IPS DF 19.7 (cell line): ENCODE measurements around the gene ZNF12.
"Not testable (repeated sequence)": the region's sequence is repeated elsewhere in the genome, so short reads cannot be mapped to it uniquely, and the experiment has no call there.

Experiments
- DNase-seq: peaks from one replicate; pipeline ENCODE4 v3.0.0-alpha.2; 2013; ENCODE audit warnings: low read depth, low spot score

ZNF12 gene

DNA sequence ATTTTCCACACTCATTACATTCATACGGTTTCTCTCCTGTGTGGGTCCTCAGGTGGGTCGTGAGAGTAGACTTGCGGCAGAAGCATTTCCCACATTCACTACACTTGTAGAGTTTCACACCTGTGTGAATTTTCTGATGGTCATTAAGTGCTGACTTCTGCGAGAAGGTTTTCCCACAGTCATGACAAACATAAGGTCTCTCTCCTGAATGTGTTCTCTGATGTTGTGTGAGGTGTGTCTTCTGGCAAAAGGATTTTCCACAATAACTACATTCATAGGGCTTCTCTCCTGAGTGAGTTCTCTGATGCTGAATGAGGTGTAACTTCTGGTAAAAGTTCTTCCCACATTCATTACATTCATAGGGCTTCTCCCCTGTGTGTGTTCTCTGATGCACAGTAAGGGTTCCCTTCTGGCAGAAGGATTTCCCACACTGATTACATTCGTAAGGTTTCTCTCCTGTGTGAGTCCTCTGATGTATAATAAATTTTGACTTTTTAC lies 15.1 kb downstream of the ZNF12 start:
- no peak for DNase-seq

DNA sequence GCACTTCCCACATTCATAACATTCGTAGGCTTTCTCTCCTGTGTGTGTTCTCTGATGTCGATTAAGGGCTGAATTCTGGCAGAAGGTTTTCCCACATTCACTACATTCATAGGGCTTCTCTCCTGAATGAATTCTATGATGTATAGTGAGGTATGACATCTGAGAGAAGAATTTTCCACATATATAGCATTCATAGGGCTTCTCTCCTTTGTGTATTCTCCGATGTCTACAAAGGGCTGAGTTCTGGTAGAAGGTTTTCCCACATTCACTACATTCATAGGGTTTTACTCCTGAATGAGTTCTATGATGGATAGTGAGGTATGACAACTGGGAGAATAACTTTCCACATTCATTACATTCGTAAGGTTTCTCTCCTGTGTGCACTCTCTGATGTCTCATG lies 15.6 kb downstream of the ZNF12 start:
- no peak for DNase-seq

DNA sequence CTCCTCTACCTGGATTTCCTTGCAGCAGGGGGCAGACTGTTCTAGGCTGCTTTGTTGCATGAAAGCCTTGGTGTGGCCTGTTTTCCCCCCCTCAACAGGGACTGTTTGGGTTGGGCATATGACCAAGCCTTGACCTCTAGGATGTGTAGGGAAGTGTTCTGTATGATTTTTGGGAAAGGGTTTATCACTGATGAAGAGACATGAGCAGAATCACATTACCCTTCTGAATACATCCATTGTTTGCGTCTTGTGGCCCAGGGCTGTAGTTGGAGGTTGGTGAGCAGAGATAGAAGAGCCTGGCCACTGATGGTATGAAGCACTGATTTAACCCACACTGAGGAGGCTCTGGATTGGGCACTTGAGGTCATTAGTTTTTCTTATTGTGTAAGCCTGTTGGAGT lies 26.6 kb downstream of the ZNF12 start:
- DNase-seq, result no peak

DNA sequence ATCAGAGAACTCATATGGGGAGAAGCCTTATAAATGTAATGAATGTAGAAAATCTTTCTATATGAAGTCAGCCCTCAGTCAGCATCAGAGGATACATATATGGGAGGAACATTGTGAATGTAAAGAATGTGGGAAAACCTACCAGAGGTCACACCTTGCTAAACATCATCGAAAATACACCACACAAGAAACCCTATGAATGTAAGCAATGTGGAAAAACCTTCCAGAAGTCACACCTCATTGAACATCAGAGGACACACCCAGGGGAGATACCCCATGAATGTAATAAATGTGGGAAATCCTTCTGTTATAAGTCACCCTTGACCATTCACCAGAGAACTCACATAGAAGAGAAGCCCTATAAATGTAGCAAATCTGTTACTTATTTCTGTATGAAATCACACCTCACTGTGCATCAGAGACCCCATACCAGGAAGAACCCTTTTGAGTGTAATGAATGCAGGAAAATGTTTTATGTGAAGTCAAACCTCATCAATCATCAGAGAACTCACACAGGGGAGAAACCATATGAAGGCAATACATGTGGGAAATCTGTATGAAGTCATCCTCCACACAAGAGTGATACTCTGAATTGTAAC lies 30.8 kb downstream of the ZNF12 start:
- DNase-seq, result no peak

DNA sequence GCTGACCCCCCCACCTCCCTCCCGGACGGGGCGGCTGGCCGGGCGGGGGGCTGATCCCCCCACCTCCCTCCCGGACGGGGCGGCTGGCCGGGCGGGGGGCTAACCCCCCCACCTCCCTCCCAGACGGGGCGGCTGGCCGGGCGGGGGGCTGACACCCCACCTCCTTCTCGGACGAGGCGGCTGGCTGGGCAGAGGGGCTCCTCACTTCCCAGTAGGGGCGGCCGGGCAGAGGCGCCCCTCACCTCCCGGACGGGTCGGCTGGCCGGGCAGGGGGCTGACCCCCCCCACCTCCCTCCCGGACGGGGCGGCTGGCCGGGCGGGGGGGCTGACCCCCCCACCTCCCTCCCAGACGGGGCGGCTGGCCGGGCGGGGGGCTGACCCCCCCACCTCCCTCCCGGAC lies 35.9 kb downstream of the ZNF12 start:
- not testable (repeated sequence) for DNase-seq

DNA sequence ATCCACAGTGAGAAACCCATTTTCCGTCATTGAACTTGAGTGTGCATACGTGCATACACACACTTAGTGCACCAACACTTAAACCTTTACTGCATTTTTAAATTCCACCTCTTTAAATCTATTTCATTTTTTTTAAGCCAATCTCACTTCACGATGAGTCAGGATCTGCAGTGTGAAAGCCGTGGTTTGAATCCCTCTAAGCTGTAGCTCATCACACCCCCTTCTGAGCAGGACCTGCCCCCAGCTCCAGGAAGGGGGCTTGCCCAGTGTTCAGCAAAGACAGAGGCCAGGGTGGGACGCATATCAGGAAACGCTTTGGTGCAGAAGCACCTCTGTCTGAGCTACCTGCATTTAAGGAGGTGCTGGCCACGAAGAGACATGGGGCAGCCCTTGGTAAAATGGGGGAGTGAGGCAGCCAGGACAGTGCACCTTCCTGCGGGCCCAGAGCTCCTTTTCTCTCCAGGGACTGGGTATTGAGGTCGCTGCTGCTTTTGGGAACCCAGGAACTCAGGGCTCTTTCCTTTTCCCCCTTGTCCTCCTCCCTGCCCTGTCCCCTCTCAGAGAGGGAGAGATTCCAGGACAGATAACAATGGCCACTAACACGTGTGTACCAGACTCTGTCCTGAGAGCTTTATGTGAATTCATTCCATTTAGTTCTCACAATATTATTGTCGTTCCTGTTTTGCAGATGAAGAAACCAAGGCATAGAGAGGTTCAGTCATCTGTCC lies 48.0 kb downstream of the ZNF12 start:
- DNase-seq, result no peak

DNA sequence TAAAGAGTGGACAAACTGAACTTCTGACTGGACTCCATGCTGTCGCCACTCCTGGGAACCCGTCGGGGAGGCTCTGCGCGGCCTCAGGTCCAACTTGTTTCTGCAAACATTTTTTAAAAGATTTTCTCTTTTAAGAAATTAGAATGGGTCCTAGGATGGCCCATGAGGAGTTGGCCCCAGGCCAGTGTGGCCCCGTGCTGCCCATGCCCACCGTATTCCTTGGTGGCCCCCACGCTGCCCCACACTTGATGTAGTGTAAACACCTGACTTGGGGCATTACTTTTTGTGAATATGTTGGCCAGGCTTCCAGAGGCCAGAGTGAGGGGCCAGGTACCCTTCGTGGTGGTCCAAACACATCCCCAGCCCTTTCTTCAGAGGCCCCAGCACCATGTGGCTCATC lies 50.3 kb downstream of the ZNF12 start:
- DNase-seq, result no peak

DNA sequence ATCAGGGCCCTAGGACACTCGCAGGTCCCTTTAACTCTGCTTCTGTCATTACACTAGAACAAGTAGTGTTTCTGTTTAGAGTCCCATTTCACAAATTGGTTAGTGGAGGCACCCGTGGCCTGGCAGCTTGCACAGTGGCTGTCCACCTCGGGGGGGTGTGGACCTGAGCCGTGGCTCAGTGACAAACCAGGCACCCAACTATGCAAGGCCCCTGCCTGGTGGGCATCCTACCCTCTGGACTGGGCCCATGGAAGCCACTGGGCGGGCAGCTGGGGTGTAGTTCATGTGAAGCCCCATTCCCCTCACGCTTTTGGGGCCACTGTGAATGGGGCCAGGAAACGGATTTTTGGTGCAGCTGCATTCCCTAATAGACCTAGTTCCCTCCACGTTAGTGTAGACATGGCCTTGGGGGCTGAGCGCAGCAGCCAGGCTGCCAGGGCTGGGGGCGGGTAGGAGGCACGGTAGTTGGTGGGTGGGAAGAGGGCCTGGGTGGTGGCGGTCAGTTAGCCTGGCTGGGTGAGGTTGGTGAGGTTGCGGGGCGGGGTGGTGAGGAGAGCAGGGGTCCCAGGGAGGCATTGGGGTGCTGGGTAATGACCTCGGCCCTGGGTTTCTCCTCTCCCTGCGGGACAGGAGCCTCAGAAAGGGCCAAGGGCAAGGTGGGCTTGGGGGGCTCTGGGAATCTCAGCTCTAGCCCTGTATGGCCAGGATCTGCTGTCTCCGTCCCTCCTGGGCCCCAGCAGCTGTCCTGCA lies 50.9 kb downstream of the ZNF12 start:
- DNase-seq, result no peak

DNA sequence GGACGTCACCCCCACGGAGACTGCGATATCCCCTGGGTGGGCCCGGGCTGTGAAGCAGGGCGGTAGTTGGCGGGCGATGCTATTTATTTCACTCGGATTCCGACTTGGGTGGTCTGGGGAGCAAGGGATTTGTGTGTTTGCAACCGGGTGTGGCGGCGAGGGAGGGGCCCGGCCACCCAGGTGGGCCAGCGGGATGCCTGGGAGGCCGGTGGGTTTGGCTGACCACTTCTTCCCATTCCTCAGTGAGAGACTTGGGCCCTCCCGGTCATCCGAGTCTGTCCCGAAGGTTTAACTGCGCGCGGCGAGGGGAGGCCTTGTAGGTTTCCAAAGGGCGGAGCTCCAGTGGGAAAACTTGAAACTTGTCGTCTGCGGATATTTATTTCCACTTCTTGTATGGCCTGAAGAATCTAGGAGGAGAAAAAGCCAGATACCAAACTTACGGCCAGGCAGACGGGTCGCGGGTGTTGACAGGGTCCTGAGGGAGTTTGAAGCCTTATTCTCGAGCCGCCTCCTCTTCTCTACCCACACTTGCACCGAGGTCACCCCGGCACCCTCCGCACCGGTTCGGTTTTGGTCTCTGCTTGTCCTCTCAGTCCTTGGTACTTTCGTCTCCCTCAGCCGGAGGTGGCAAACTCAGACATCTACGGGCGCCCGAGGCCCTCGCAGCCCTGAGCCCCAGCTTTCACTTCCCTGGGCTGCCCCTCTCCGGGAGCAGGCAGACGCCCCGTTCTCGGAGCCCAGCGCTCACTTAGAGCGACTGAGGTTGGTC lies 51.7 kb downstream of the ZNF12 start:
- DNase-seq, result no peak

DNA sequence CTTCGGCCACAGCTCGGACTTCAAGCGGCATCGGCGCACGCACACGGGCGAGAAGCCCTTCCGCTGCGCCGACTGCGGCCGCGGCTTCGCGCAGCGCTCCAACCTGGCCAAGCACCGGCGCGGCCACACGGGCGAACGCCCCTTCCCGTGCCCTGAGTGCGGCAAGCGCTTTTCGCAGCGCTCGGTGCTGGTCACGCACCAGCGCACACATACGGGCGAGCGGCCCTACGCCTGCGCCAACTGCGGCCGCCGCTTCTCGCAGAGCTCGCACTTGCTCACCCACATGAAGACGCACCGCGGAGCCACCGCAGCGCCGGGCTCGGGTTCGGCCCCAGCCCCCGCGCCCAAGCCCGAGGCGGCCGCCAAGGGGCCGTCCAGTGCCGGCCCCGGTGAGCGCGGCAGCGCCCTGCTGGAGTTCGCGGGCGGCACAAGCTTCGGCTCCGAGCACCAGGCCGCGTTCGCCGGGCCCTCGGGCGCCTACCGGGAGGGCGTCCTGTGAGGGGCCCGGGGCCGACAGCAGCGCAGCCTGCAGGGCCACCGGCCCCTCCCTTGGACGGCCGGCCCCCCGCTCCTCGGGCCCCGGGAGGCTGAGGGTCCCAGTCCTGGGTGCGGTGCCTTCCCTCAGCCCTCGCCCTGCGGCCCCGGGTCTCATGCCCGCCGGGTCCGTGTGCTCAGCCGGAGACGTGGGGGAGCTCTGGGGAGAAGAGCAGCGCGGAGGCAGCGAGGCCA lies 52.5 kb downstream of the ZNF12 start:
- DNase-seq, result no peak

DNA sequence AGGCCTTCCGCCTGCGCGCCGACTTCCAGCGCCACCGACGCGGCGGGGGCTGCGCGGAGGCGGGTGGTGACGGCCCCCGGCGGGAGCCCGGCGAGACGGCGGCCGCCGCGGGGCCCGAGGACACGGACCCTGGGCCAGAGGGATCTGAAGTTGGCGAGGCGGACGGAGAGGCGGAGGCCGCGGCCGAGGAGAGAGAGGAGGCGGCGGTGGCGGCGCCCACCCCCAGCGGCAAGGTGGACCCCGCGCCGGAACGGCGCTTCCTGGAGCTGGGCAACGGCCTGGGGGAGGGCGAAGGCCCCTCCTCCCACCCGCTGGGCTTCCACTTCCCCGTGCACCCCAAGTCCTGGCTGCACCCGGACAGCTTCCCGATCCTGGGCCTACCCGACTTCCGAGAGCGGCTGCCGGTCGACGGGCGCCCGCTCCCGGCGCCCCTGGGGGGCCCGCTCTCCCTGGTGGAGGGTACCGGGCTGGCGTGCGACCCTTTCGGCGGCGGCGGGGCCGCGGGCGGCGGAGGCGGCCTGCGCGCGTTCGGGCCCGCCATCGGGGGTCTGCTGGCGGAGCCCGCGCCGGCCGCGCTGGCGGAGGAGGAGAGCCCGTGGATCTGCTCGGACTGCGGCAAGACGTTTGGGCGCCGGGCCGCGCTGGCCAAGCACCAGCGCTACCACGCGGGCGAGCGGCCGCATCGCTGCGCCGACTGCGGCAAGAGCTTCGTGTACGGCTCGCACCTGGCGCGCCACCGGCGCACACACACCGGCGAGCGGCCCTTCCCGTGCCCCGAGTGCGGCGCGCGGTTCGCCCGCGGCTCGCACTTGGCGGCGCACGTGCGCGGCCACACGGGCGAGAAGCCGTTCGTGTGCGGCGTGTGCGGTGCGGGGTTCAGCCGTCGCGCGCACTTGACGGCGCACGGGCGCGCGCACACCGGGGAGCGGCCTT lies 53.4 kb downstream of the ZNF12 start:
- DNase-seq, result no peak

DNA sequence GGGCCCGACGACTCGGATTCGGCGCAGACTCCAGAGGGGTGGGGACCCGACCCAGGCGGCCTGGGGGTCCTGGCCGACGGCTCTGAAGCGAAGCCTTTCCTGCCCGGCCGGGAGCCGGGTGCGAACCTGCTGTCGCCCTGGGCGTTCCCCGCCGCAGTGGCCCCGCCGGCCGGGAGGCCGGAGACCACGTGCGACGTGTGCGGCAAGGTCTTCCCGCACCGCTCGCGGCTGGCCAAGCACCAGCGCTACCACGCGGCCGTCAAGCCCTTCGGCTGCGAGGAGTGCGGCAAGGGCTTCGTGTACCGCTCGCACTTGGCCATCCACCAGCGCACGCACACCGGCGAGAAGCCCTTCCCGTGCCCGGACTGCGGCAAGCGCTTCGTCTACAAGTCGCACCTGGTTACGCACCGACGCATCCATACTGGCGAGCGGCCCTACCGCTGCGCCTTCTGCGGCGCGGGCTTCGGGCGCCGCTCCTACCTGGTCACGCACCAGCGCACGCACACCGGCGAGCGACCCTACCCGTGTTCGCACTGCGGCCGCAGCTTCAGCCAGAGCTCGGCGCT lies 54.2 kb downstream of the ZNF12 start:
- no peak for DNase-seq

DNA sequence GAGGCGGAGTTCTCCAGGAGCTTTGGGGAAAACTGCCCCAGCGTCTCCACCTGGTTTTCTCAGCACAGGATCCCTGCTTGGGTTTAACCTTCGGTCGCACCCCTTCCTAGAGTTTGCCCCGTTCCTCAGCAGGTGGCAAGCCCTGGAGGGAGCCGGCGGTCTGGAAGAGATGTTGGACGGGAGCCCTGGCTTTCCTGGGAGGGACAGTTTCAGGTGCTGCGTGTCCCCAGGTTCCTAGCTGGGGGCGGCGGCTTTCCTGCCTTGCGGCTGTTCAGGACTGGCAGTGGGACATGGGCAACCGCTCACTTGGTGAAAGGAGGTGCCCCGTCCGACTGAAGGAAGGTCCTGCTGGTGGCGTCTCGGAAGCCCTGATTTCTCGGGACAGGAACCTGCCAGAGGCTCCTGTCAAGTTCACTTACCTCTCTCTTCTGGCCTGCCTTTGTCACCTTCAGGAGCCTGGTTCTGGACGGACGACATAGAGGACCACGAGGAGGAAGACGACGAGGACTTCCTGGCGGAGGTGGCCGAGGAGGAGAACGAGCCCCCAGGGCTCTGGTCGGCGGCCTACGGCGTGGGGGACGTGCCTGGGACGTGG lies 54.8 kb downstream of the ZNF12 start:
- DNase-seq, result no peak

DNA sequence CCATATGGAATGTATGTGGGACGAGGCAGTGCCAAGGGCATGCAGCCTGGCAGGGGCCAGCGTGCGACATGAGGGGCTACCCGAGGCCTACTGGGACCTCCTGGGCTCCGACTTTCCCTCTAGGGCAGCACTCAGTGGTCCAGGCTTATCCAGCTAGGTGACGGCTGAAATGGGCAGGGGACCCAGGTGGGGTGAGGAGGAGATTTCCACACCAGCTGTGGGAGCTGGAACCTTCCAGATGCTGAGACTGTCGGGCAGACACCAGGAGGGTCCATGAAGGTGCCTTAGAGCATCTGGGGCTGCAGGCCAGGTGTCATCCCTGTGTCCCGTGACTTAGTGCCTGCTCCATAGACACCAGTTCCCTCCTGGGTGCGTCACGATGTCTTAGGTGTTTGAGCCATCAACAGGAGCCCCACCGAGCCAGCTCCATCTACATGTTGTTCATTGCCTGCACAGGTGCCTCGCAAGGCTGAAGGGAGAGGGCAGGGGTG lies 56.2 kb downstream of the ZNF12 start:
- DNase-seq, result no peak

DNA sequence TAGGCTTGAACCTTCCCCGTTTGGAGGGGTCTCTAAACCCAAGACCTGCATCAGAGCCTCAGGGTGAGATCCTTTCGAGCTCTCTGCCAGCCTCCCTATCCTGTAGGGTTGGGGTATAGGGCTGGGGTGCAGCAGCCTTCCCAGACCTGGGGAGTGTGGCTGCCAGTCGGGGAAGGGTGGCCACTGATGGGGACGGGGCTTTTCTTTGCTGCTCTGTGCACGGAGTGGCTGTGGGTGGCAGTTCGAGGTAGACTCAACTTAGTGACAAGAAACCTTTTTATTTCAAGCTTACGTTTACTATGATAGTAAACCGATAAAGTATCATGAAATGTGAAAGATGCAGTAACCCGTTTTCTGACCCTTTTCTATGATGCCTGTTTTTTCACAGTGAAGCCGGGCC lies 56.7 kb downstream of the ZNF12 start:
- no peak for DNase-seq

DNA sequence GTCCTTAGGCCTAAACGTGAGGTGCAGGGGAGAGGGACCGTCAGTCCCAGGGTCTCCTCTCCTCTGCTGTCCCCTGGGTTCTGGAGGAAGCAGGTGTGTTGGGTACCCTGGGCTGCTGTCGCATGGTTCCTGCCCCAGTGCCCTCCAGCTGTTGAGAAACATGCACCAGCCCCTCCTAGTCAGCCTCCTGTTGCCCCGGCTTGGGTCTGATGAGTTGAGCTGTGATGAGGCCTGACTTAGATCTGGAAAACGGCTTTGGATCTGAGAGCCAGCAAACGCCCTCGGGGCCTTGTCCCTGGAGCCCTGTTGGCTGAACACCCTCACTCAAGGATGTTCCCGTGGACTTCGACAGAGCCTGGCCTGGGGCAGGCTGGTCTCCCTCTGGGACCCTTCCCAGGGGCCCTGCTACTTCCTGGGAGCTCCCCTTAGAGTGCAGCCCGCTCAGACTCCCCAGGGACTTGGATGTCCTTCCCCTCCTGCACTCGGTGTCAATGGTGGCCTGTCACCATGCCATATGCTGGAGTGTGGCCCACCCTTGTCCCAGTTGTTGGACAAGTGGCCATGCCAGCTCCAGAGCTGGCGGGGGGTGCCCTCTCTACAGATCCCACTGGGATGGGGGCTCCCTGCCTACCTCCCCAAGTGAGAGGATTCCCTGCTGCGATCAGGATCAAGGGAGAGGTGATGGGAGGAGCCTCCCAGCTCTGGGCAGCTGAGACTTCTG lies 57.3 kb downstream of the ZNF12 start:
- DNase-seq, result no peak

DNA sequence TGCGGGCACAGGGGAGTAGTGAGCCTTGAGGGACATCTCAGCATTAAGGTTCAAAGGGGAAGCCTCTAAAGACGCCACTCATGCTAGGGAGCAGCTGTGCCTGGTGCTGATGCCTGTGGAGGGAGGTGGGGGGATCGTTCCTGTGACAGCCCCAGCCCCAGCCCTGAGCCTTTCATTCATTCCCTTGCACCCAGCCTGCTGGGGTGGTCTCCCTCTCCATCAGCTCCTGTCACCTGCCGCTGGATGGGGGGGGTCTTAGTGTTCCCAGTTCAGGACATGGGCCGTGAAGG lies 58.0 kb downstream of the ZNF12 start:
- no peak for DNase-seq

DNA sequence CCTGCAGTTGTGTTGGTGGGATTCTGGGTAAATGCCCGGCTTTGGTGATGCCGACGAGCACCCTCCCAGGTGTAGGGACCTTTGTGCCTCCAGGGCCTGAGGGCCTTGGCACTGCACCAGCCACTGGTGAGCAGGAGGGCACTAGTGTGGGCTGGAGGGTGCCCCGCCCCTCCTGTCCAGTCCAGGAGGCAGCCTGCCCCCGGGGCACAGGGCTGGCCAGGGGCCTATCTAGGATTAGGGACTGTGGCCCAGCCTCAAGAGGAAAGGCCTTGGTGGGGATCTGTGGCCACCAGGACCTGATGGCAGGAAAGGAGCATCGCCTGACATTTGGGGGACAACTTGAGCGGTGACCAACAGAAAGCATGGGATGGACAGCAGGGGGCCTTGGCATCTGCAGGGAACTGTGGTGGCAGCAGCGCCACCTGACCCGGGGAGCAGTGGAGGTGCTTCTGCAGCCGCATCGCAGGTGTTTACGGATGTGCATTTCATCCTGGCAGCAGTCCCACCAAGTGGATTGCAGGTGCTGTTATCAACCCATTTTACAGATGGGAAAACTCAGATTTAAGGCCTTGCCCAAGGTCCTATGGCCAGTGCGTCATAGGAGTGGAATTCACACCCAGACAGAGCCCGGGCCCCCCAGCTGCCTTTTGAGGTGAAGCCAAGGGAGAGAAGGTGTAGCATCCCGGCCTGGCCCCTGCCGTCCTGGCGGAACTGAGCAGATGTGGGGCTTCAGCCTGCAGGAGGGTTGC lies 58.5 kb downstream of the ZNF12 start:
- DNase-seq, result no peak
